NT2/D1 (cell line): ENCODE measurements around the gene KLHL18.
"Not testable (repeated sequence)": the region's sequence is repeated elsewhere in the genome, so short reads cannot be mapped to it uniquely, and the experiment has no call there.

Source experiments
- DNase-seq: peaks from one replicate; pipeline ENCODE4 v3.0.0-alpha.2; 2011; ENCODE audit warnings: low read depth, low spot score
- H3K27me3 ChIP-seq: 2 replicates; pipeline ENCODE4 v1.6.0; 2011; ENCODE audit warnings: mild to moderate bottlenecking; ENCODE audit not compliant: insufficient read length, insufficient read depth
- H3K36me3 ChIP-seq: 2 replicates; pipeline ENCODE4 v1.6.1; 2011; ENCODE audit warnings: mild to moderate bottlenecking, low read length, mixed read lengths; ENCODE audit not compliant: insufficient read depth, insufficient read length
- H3K4me1 ChIP-seq: 2 replicates; pipeline ENCODE4 v1.5.1; 2011; ENCODE audit not compliant: insufficient read depth, insufficient read length
- H3K4me3 ChIP-seq: 2 replicates; pipeline ENCODE4 v1.5.1; 2011; ENCODE audit warnings: low read depth; ENCODE audit not compliant: insufficient read length
- H3K9ac ChIP-seq: 2 replicates; pipeline ENCODE4 v1.6.0; 2011; ENCODE audit warnings: low read depth; ENCODE audit not compliant: insufficient read length
- H3K9me3 ChIP-seq: 2 replicates; pipeline ENCODE4 v1.5.1; 2011; ENCODE audit warnings: mild to moderate bottlenecking, low read length; ENCODE audit not compliant: insufficient read depth
- SUZ12 ChIP-seq: IDR thresholded peaks from 2 replicates; pipeline ENCODE4 v1.6.1; 2011; ENCODE audit not compliant: insufficient read length, insufficient read depth; ENCODE audit errors: extremely low read depth
- YY1 ChIP-seq: IDR thresholded peaks from 2 replicates; pipeline ENCODE4 v1.6.1; 2011; ENCODE audit not compliant: insufficient read length, insufficient read depth
- ZNF274 ChIP-seq: IDR thresholded peaks from 2 replicates; pipeline ENCODE4 v1.6.1; 2011; ENCODE audit warnings: mild to moderate bottlenecking, low read depth, low read length

The KLHL18 gene

GRCh38 chr3:47355010-47355409, 72.3 kb downstream of the KLHL18 start:
- H3K9me3 ChIP-seq: peaks cover 33% of the 10 kb centered on the region
- no peaks in the 10 kb centered on the region for H3K27me3 ChIP-seq
- H3K36me3 ChIP-seq: no peaks in the 10 kb centered on the region
- H3K4me1 ChIP-seq: no peaks in the 10 kb centered on the region
- no peak for DNase-seq
- H3K9ac ChIP-seq: no peak overlapping the region
- TF ChIP-seq SUZ12: no peak
- TF ChIP-seq YY1: no peak
- TF ChIP-seq ZNF274: no peak
- H3K4me3 ChIP-seq: no peak overlapping the region

- H3K4me3 ChIP-seq: no peak overlapping the region
- peaks cover 44% of the 10 kb centered on the region for H3K9me3 ChIP-seq
- no peak overlapping the region for H3K9ac ChIP-seq
- TF ChIP-seq YY1: no peak
- TF ChIP-seq SUZ12: no peak
- TF ChIP-seq ZNF274: no peak
- no peaks in the 10 kb centered on the region for H3K27me3 ChIP-seq
- H3K4me1 ChIP-seq: no peaks in the 10 kb centered on the region
- DNase-seq: no peak
- no peaks in the 10 kb centered on the region for H3K36me3 ChIP-seq
These were observed 73.5 kb downstream of the KLHL18 start for GRCh38 chr3:47356201-47356600.

- Histone ChIP-seq H3K27me3 (no peaks in the 10 kb centered on the region), H3K4me3 (no peak overlapping the region), H3K4me1 (no peaks in the 10 kb centered on the region), H3K9me3 (peaks cover 59% of the 10 kb centered on the region), H3K36me3 (no peaks in the 10 kb centered on the region), H3K9ac (no peak overlapping the region)
- no peak for TF ChIP-seq ZNF274
- TF ChIP-seq SUZ12: no peak
- no peak for TF ChIP-seq YY1
- peak; percentile 33 for DNase-seq
These were observed 76.6 kb downstream of the KLHL18 start for GRCh38 chr3:47359323-47359722.

DNA sequence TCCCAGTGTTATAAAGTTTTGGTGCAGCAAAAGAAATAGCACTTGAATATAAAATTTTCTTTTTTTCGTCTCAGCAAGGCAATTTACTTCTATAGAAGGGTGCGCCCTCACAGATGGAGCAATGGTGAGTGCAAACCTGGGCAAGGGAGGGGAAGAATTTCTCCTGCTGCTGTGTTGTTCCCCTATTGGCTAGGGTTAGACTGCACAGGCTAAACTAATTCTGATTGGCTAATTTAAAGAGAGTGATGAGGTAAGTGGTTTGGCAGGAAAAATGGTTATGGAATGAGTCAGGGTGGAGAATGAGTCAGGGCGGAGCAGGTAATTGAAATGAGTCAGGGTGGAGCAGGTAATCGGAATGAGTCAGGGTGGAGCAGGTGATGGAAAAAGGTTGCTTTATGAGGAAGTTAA, 77.4 kb downstream of the KLHL18 start:
- not testable (repeated sequence) for DNase-seq

GRCh38 chr3:47362701-47363100, 80.0 kb downstream of the KLHL18 start:
- peaks cover 49% of the 10 kb centered on the region for H3K9me3 ChIP-seq
- H3K9ac ChIP-seq: no peak overlapping the region
- H3K4me3 ChIP-seq: no peak overlapping the region
- H3K27me3 ChIP-seq: no peaks in the 10 kb centered on the region
- H3K4me1 ChIP-seq: no peaks in the 10 kb centered on the region
- DNase-seq: no peak
- TF ChIP-seq ZNF274: no peak
- TF ChIP-seq SUZ12: no peak
- no peak for TF ChIP-seq YY1
- H3K36me3 ChIP-seq: no peaks in the 10 kb centered on the region

More for the DNA sequence above, 77.4 kb downstream of the KLHL18 start:
- not testable (repeated sequence) for H3K4me1 ChIP-seq, H3K36me3 ChIP-seq, H3K4me3 ChIP-seq, H3K27me3 ChIP-seq, H3K9ac ChIP-seq
- peaks cover 59% of the 10 kb centered on the region for H3K9me3 ChIP-seq

- H3K9ac ChIP-seq: no peak overlapping the region
- H3K9me3 ChIP-seq: peaks cover 21% of the 10 kb centered on the region; the same call in 1 of the 2 replicates
- no peak for DNase-seq
- H3K36me3 ChIP-seq: no peaks in the 10 kb centered on the region
- TF ChIP-seq ZNF274 (no peak), YY1 (no peak), SUZ12 (no peak)
- H3K4me3 ChIP-seq: no peak overlapping the region
- peaks cover under 1% of the 10 kb centered on the region for H3K4me1 ChIP-seq
- H3K27me3 ChIP-seq: no peaks in the 10 kb centered on the region
These were observed 82.7 kb downstream of the KLHL18 start for GRCh38 chr3:47365213-47366153.

GRCh38 chr3:47366833-47367232, 84.1 kb downstream of the KLHL18 start:
- TF ChIP-seq ZNF274 (no peak), SUZ12 (no peak), YY1 (no peak)
- H3K36me3 ChIP-seq: no peaks in the 10 kb centered on the region
- H3K9ac ChIP-seq: no peak overlapping the region
- peaks cover 8% of the 10 kb centered on the region for H3K4me1 ChIP-seq
- H3K27me3 ChIP-seq: no peaks in the 10 kb centered on the region
- no peak for DNase-seq
- H3K4me3 ChIP-seq: no peak overlapping the region
- peaks cover 8% of the 10 kb centered on the region; the same call in 1 of the 2 replicates for H3K9me3 ChIP-seq
